Measurements from ENCODE around the gene PCBD1.

Gene PCBD1

DNA sequence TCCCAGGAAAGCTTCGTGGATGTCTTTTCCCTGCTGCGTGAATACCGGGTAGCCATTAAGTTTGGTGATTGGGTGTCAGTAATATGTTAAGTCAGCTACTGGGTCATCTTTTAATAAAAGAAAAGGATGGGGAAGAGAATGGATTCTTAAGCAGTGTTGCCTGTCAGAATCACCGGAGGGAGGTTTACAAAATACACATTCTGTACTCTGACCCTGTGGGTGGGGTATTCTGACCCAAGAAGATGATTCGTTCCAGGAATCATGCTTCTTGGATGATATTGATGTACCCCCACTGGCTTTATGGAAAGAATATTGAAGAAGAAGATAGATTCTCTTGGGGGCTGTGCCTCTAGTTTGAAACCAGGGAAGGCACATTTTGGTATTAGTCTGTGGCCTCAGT lies 54.3 kb downstream of the PCBD1 start:
- DNase-seq (ENCODE audit: low read depth in 3 of 3): no peak

GRCh38 chr10:70833601-70834000 lies 54.8 kb downstream of the PCBD1 start:
- no peak for DNase-seq (ENCODE audit: low read depth in 3 of 3)

Measured in stimulated activated CD4-positive, alpha-beta T cell treated with anti-CD3 and anti-CD28 coated beads, TNF-alpha, amount 100 ng/mL, for 24 hours (primary cell).